Breast epithelium (tissue), 3 donors: ENCODE measurements around the gene FST.

Experiments
- POLR2AphosphoS5 ChIP-seq, 3 donors: sonication (generic); formaldehyde crosslinking; IDR thresholded peaks; one replicate each; pipeline ENCODE4 v1.6.1; 2017; ENCODE audit warnings: antibody characterized with exemption in 3 of 3
- TF ChIP-seq, protein P1 (sequence below), 3 donors: fragments of 450-650 bp; IDR thresholded peaks; one replicate each; pipeline ENCODE4 v1.5.1; 2016 to 2017; ENCODE audit warnings: antibody characterized with exemption in 3 of 3, mild to moderate bottlenecking in 3 of 3, moderate library complexity in 3 of 3

DNA sequence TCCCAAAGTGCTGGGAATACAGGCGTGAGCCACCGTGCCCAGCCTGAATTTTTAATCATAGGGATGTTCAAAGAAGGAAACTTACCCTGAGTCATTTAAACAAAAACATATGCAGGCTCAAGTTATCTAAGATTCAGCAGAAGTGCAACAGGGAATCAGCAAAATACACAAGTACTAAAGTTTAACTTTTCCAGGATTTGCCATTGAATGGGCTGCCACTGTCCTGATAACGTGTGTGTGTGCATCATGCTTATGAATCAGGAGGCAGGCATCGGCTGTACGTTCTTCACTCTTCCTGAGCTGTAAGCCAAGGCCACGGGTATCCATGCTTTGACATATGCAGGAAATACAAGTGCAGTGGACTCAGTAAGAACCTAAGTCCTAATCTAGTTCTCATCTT is 48.8 kb upstream of the FST start:
- TF ChIP-seq, protein P1, sequence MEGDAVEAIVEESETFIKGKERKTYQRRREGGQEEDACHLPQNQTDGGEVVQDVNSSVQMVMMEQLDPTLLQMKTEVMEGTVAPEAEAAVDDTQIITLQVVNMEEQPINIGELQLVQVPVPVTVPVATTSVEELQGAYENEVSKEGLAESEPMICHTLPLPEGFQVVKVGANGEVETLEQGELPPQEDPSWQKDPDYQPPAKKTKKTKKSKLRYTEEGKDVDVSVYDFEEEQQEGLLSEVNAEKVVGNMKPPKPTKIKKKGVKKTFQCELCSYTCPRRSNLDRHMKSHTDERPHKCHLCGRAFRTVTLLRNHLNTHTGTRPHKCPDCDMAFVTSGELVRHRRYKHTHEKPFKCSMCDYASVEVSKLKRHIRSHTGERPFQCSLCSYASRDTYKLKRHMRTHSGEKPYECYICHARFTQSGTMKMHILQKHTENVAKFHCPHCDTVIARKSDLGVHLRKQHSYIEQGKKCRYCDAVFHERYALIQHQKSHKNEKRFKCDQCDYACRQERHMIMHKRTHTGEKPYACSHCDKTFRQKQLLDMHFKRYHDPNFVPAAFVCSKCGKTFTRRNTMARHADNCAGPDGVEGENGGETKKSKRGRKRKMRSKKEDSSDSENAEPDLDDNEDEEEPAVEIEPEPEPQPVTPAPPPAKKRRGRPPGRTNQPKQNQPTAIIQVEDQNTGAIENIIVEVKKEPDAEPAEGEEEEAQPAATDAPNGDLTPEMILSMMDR (IDR thresholded peaks at IDR 0.05) = no peak
- TF ChIP-seq POLR2AphosphoS5 (IDR thresholded peaks at IDR 0.05) = no peak
